ACC112 (cell line): Measurements from ENCODE around the gene SELENOT.

Experiments
- H2AFZ ChIP-seq: fragments of 200-600 bp; sonication (generic); one replicate; pipeline ENCODE4 v1.6.0; 2017; ENCODE audit warnings: antibody characterized with exemption, low read length; ENCODE audit not compliant: unreplicated experiment
- H3K27ac ChIP-seq: fragments of 200-600 bp; sonication (generic); 2 replicates; pipeline ENCODE4 v1.5.1; 2014; ENCODE audit warnings: low read depth, mild to moderate bottlenecking, antibody characterized with exemption, low read length, moderate library complexity
- H3K27me3 ChIP-seq: fragments of 200-600 bp; sonication (generic); 2 replicates; pipeline ENCODE4 v1.6.1; 2014; ENCODE audit warnings: mild to moderate bottlenecking, antibody characterized with exemption, low read length, moderate library complexity, mixed read lengths; ENCODE audit not compliant: insufficient read depth
- H3K36me3 ChIP-seq: fragments of 200-600 bp; sonication (generic); 2 replicates; pipeline ENCODE4 v1.6.1; 2016; ENCODE audit warnings: mild to moderate bottlenecking, antibody characterized with exemption, low read length, moderate library complexity, mixed read lengths; ENCODE audit not compliant: insufficient read depth
- H3K4me1 ChIP-seq: fragments of 200-600 bp; sonication (generic); one replicate; pipeline ENCODE4 v1.6.1; 2016; ENCODE audit warnings: low read length, mixed read lengths; ENCODE audit not compliant: insufficient read depth, unreplicated experiment, control insufficient read depth
- H3K4me3 ChIP-seq: fragments of 200-600 bp; sonication (generic); 2 replicates; pipeline ENCODE4 v1.5.1; 2014; ENCODE audit warnings: mild to moderate bottlenecking, low read depth, low read length
- H3K79me2 ChIP-seq: fragments of 200-600 bp; sonication (generic); one replicate; pipeline ENCODE4 v1.6.0; 2016; ENCODE audit warnings: low read length; ENCODE audit not compliant: control insufficient read depth, unreplicated experiment, insufficient read depth

The SELENOT gene

DNA sequence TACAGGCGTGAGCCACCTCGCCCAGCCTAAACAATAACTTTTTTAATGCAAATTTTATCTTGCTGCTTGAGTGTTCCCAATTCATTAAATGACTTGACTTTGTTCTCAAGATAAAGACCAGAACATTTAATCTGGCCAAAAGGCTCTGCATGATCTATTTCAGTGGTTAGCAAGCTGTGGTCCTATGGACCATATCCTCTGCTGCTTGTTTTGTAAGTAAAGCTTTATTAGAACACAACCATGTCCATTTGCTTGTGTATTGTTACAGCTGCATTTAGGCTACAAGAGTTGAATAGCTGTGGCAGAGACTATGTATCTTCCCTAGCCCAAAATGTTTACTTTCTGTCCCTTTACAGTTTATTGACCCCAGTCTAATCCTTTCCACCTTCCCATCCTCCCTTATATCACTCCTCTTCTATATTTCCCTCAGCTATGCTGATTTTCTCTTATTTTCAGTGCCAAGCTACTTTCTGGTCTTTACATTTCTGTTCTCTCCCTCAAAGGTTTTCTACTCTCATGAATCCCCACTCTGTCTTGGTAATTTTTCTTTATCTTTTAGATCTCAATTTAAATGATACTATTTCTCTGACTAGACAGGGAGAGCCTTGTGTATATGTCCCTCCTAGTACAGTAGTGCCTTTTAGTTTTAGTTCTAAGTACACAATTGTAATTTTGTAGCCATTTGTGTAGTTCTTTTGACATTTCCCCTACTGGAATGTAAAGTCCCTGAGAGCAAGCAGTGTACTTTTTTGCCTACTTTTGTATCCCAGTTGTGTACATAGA lies 23.2 kb downstream of the SELENOT start:
- Histone ChIP-seq H2AFZ (no peak overlapping the region), H3K27me3 (no peaks in the 10 kb centered on the region), H3K27ac (no peak overlapping the region), H3K79me2 (peaks cover 15% of the 10 kb centered on the region), H3K4me3 (no peak overlapping the region), H3K36me3 (peaks cover 35% of the 10 kb centered on the region), H3K4me1 (peaks cover 25% of the 10 kb centered on the region)

- Histone ChIP-seq H3K27me3 (no peaks in the 10 kb centered on the region), H3K79me2 (peaks cover 3% of the 10 kb centered on the region), H3K27ac (no peak overlapping the region), H3K4me1 (peaks cover 15% of the 10 kb centered on the region), H3K36me3 (peaks cover 35% of the 10 kb centered on the region), H2AFZ (no peak overlapping the region), H3K4me3 (no peak overlapping the region)
Measured at GRCh38 chr3:150627557-150627956, 24.4 kb downstream of the SELENOT start.

DNA sequence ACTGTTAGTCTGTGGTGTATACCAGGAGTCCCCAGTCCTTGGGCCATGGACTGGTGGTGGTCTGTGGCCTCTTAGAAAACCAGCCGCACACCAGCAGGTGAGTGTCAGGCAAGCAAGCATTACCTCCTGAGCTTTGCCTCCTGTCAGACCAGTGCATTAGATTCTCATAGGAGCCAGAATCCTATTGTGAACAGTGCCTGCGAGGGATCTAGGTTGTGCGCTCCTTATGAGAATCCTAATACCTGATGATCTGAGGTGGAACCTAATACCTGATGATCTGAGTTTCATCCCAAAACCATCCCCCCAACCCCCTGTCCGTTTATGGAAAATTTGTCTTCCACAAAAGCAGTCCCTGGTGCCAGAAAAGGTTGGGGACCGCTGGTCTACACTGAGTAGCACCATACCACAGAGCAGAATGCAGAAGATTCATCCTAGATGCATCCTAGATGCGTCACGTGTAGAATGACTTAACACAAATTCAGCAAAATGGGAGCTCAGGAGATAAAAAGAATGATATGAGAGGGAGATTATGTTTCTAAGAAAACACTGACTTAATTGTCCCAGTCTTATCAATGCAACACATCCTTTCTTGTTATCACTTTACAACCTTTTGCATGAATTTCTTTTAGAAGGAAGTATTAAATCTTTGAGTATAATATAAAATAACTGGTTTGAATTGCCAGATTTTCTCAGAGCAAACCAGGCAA lies 28.5 kb downstream of the SELENOT start:
- H3K27ac ChIP-seq: no peak overlapping the region
- H3K4me1 ChIP-seq: peaks cover 4% of the 10 kb centered on the region
- H3K4me3 ChIP-seq: no peak overlapping the region
- no peaks in the 10 kb centered on the region for H3K27me3 ChIP-seq
- no peak overlapping the region for H2AFZ ChIP-seq
- peaks cover 18% of the 10 kb centered on the region for H3K36me3 ChIP-seq
- no peaks in the 10 kb centered on the region for H3K79me2 ChIP-seq

GRCh38 chr3:150635076-150635475 lies 32.0 kb downstream of the SELENOT start:
- H3K4me3 ChIP-seq: no peak overlapping the region
- H3K36me3 ChIP-seq: peaks cover 6% of the 10 kb centered on the region; the same call in 1 of the 2 replicates
- no peaks in the 10 kb centered on the region for H3K79me2 ChIP-seq
- H3K27ac ChIP-seq: no peak overlapping the region
- no peaks in the 10 kb centered on the region for H3K27me3 ChIP-seq
- H2AFZ ChIP-seq: no peak overlapping the region
- H3K4me1 ChIP-seq: peaks cover 4% of the 10 kb centered on the region

DNA sequence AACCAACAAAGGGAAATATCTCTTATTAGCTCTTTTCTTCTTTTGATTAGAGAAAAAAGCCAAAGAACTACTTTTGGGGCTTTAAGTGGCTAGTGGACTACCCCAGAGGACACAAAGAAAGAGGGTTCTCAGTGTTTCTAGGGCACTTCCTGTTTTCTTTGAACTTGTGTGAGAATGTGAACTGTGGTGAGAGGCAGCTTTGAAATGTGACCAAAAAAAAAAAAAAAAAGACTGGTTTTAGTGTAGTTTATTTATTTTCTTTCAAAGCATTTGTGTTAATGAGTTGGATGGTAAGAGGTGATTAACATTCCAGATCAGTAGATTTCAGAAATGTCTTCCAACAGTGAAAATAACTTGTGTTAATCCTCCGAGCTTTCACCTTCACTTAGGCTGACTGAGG lies 32.4 kb downstream of the SELENOT start:
- Histone ChIP-seq H3K36me3 (peaks cover 4% of the 10 kb centered on the region; the same call in 1 of the 2 replicates), H3K4me3 (no peak overlapping the region), H3K4me1 (peaks cover 4% of the 10 kb centered on the region), H3K27ac (no peak overlapping the region), H3K79me2 (no peaks in the 10 kb centered on the region), H2AFZ (no peak overlapping the region), H3K27me3 (no peaks in the 10 kb centered on the region)

- no peaks in the 10 kb centered on the region for H3K36me3 ChIP-seq
- H2AFZ ChIP-seq: no peak overlapping the region
- H3K4me1 ChIP-seq: peaks cover 4% of the 10 kb centered on the region
- H3K27ac ChIP-seq: no peak overlapping the region
- H3K4me3 ChIP-seq: no peak overlapping the region
- H3K27me3 ChIP-seq: no peaks in the 10 kb centered on the region
- no peaks in the 10 kb centered on the region for H3K79me2 ChIP-seq
Measured at GRCh38 chr3:150636258-150636657, 33.1 kb downstream of the SELENOT start.

- no peak overlapping the region for H2AFZ ChIP-seq
- peaks cover 4% of the 10 kb centered on the region for H3K4me1 ChIP-seq
- H3K36me3 ChIP-seq: no peaks in the 10 kb centered on the region
- H3K79me2 ChIP-seq: no peaks in the 10 kb centered on the region
- H3K27me3 ChIP-seq: no peaks in the 10 kb centered on the region
- H3K27ac ChIP-seq: no peak overlapping the region
- no peak overlapping the region for H3K4me3 ChIP-seq
Measured at GRCh38 chr3:150639262-150639661, 36.1 kb downstream of the SELENOT start.

- no peak overlapping the region for H3K27ac ChIP-seq
- no peaks in the 10 kb centered on the region for H3K36me3 ChIP-seq
- no peak overlapping the region for H3K4me3 ChIP-seq
- no peaks in the 10 kb centered on the region for H3K79me2 ChIP-seq
- peaks cover 1% of the 10 kb centered on the region for H3K4me1 ChIP-seq
- no peak overlapping the region for H2AFZ ChIP-seq
- no peaks in the 10 kb centered on the region for H3K27me3 ChIP-seq
Measured at GRCh38 chr3:150640256-150640655, 37.1 kb downstream of the SELENOT start.

DNA sequence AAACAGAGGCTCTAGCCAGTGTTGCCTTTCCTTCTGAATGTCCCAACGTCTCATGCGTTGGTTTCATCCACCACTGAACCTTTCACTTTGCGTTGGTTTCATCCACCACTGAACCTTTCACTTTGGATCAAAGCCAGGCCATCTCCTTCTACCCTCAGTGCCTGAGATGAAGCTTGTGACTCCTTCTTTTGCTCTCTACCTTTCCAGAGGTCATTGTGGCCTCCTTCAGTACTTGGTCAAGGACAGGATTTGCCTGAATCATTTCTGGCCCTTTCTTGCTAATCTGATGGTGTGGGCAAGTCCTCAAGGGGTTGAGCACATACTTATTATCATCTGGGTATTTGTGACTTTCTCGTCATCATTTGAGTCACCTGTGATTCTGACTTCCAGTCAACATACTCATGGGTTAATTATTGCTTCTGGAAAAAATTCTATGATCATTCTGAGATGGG lies 50.0 kb downstream of the SELENOT start:
- H3K4me1 ChIP-seq: no peaks in the 10 kb centered on the region
- H2AFZ ChIP-seq: no peak overlapping the region
- H3K36me3 ChIP-seq: no peaks in the 10 kb centered on the region
- H3K4me3 ChIP-seq: no peak overlapping the region
- H3K27me3 ChIP-seq: peaks cover 3% of the 10 kb centered on the region; the same call in 1 of the 2 replicates
- no peaks in the 10 kb centered on the region for H3K79me2 ChIP-seq
- no peak overlapping the region for H3K27ac ChIP-seq

DNA sequence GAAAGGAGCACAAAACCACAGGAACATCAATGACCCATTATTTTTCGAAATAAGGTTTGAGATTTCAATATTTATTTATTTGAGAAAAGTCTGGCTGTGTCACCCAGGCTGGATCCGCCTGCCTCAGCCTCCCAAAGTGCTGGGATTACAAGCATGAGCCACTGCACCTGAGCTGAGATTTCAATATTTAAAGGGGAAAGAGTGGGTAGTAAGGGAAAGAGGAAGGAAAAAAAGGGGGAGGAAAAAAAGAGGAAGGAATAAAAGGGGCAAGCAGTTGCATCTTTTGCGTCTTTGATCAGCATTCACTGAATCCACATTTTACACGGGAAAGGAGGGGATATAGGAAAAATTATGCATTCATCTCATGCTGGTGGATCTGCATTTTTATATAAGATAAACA lies 53.2 kb downstream of the SELENOT start:
- H3K27me3 ChIP-seq: no peaks in the 10 kb centered on the region
- H3K27ac ChIP-seq: no peak overlapping the region
- H2AFZ ChIP-seq: no peak overlapping the region
- H3K4me3 ChIP-seq: no peak overlapping the region
- no peaks in the 10 kb centered on the region for H3K79me2 ChIP-seq
- no peaks in the 10 kb centered on the region for H3K4me1 ChIP-seq
- H3K36me3 ChIP-seq: no peaks in the 10 kb centered on the region
